VCaP (cell line): ENCODE data around the gene AUTS2.

Experiments used
- H3K27ac ChIP-seq: fragments of 450-650 bp; 2 replicates; pipeline ENCODE4 v1.5.1; 2017
- TF ChIP-seq, protein P1 (sequence below): fragments of 450-650 bp; conservative IDR thresholded peaks from 2 replicates; pipeline ENCODE4 v1.5.1; 2017; ENCODE audit warnings: mild to moderate bottlenecking, moderate library complexity

The AUTS2 gene

DNA sequence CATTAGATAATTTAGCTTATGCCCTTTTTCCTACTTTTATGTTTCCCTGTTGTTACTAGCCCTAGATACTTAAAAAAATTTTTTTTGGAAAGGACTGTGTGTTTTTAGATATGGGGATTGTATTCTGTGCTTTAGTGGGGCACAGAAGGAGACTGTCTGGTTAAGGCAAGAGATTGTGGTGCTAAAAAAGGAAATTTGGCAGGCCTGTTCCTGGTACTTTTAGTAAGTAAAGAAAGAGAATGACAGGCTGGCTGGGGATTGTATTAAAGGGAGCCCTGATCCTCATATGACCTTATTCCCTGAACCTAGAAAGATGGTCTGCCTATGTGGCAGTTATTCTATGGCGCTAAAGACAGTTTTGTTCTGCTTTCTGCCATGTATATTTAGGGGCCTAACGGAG is 74.8 kb downstream of the AUTS2 start:
- TF ChIP-seq, protein P1, sequence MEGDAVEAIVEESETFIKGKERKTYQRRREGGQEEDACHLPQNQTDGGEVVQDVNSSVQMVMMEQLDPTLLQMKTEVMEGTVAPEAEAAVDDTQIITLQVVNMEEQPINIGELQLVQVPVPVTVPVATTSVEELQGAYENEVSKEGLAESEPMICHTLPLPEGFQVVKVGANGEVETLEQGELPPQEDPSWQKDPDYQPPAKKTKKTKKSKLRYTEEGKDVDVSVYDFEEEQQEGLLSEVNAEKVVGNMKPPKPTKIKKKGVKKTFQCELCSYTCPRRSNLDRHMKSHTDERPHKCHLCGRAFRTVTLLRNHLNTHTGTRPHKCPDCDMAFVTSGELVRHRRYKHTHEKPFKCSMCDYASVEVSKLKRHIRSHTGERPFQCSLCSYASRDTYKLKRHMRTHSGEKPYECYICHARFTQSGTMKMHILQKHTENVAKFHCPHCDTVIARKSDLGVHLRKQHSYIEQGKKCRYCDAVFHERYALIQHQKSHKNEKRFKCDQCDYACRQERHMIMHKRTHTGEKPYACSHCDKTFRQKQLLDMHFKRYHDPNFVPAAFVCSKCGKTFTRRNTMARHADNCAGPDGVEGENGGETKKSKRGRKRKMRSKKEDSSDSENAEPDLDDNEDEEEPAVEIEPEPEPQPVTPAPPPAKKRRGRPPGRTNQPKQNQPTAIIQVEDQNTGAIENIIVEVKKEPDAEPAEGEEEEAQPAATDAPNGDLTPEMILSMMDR: no peak
- no peak overlapping the region for H3K27ac ChIP-seq

DNA sequence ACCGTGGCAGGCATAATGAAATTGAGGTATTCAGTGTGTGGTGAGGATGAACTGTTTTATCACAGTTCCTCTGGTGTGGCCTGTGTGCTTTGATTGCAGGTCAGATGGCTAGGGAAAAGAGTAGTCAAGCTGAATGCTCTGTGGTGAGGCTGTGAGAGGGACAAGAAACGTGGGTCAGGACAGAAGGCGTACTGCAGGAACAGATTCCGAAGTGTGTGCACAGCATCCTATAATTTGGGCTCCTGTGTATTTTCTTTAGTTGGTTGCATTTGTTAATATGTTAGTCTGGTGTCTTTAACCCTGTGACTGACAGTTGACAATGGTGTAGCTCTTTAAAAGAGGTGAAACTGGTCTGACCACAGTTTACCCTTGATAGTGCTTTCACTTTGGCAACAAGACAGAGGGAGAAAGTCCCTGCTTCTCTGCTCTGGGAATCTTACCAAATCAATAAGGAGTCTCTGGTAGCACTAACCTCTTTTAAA is 76.5 kb downstream of the AUTS2 start:
- TF ChIP-seq, protein P1: no peak
- H3K27ac ChIP-seq: peak overlapping the region; percentile 75

DNA sequence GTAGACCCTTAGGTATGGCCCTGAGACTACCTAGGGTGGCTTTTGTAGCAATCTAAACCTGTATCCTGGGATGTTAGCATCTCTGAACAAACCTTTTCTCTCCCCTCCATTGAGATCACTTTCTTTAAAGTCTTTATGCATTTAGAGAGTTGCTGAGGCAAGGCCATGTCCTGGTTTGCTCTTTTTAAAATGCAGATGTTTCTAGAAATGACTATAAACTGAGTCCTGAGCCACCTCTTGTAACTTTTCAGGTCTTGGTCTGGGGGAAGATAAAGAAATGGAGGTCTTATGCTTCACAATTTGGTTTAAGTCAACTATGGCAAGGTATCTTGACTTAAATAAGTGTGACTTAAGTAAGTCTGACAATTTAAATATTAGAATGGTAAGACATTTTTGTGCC is 78.0 kb downstream of the AUTS2 start:
- TF ChIP-seq, protein P1: no peak
- H3K27ac ChIP-seq: peak overlapping the region; percentile 75

DNA sequence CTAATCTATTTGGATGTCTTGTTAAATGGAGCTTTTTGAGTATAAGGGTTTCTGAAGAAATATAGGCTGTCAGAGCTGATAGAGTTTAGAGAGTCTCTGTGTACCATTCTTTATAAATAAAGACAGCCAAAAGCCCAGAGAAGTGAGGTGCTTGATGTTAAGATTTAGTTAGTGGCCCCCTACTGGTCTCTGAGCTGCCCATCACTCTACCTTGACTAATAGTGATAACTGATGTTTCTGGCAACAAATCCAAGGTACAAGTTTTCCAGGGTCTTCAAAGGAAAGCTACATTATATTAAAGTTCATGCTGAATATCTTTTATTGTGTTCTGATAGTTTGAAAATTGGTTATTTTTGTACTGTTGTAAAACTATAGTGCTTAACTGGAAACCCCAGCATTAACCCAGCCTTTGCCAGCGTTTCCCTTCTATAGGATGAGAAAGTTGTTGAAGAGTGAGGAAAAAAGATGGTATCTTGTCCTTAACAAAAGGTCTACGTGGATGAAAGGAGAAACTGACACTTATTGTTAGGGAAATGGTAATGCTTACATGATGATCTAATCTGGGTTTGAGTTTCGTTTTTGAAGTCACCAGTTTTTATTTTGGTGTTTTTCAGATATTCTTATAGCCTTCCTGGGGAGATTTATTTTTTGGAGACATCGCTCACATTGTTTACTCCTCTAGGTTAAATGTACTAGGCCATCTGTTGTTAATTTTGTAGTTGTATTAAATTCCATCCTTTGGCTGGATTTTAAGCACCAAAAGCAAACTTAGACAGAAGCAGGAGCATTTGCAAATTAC is 79.0 kb downstream of the AUTS2 start:
- no peak overlapping the region for H3K27ac ChIP-seq
- TF ChIP-seq, protein P1: peak; percentile 63

DNA sequence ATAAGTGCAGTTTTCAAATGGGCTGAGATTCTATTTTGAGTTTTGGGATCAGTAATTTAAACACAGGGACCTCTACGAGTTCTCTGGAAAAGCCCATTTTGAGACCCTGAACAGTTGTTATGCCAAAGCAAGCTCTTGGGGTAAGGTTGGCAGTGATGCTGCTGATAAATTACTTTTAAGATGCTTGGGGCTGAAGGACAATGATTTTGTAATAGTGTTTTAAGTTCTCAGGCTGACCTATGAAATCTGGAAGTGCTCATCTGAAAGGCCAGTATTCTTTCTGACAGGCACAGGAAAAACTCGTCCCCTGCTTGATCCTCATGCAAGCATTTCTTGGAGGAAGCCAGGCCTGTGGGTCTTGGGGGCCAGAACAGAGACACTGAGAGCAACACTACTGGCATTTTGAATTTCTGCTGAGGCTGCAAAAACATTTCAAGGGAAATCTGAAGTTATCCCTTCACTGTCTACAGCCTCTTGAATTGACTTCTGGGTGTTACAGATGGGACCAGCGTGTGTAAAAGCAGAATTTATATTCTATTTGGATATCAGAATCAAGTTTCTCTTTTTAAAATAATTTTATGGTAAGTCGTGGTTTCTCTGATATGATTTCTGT is 79.7 kb downstream of the AUTS2 start:
- TF ChIP-seq, protein P1: no peak
- no peak overlapping the region for H3K27ac ChIP-seq

DNA sequence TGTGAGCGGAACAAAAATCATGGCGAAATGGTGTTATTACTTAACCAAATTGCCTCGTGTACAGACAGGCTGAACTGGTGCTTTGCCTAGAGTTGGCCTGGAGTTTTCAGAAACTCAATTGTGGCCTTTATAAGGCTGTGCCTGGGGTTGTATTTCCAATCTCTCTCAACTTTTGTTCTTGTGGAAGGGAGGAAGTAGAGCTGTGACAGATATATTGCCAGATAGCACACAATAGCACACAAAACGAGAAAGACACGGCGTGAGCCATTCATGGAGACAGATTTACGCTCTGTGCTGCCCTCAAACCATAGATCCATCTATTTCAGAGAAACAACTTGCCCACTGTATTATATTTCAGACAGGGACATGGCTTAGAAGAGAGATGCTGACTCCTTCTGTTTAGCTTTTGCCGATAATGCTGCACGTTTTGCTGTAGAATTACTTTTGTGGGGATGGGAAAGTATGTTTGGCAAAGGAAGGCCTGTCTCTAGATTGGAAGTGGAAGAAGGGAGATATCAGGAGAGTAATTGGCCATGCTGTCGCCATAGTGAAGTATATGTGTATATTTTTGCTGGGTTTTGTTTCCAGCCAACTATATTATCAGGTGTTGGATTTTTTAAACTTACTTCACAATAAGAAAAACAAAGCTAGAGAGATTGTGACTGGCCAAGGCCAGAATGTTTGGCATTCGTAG is 80.4 kb downstream of the AUTS2 start:
- TF ChIP-seq, protein P1: no peak
- no peak overlapping the region for H3K27ac ChIP-seq

DNA sequence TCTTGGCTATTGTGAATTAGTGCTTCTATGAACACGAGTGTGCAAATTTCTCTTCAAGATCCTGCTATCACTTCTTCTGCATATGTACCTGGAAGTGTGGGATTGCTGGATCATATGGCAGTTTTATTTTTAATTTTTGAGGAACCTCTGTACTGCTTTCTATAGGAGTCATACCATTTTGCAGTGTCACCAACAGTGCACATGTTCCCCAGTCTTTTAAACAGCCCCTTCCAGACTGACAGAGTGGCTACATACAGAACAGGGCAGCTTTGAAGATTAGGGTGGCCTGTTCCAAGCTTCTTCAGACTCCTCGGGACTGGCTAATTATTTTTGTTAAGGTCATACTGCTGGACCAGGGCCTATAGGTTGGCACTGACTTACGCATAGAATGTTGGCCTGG is 82.9 kb downstream of the AUTS2 start:
- no peak overlapping the region for H3K27ac ChIP-seq
- TF ChIP-seq, protein P1: no peak
